Stimulated activated CD8-positive, alpha-beta memory T cell treated with anti-CD3 and anti-CD28 coated beads, Interleukin-7, amount 100 ng/mL, for 1 hour (primary cell): ENCODE measurements around the gene RFT1.

Experiments used
- DNase-seq, 2 donors: peaks; one replicate each; pipeline ENCODE4 v3.0.0-alpha.2; 2020; ENCODE audit warnings: low read depth in 2 of 2

Gene RFT1

DNA sequence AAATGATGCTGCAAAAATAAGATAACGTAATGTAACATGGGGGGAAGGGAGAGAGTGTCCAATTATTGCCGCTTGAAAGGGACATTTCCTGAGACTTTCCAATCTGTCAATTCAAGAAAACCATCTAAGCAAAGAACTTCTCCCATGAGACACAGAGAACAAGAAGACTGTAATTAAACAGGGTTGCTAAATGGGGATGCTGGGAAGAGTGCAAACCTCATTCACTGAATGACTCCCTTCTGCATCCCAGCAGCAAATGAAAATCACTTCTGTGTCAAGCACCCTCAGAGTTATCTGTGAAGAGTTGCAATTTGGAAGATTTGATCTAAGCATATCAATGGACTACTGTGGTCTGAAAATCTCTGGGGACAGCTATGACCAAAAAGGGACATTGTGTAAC is 3.6 kb downstream of the RFT1 start:
- no peak for DNase-seq

DNA sequence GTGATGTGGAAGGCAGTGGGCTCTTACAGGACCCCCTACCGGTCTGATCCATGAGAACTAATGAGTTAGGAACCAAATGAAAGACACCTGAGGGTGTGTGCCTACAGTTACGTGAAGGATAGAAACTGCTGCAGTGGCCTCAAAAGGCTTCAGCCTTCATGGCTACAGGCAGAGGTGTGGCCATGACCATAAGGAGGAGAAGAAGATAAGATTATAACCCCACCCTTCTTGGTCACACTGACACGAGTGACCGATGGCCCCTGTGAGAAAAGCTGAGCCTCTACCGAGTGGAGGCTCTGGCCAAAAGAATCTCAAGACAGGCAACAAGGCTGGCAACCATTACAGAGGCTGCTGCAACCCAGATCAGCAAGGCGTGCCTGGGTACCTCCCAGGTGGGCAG is 6.3 kb downstream of the RFT1 start:
- no peak for DNase-seq

DNA sequence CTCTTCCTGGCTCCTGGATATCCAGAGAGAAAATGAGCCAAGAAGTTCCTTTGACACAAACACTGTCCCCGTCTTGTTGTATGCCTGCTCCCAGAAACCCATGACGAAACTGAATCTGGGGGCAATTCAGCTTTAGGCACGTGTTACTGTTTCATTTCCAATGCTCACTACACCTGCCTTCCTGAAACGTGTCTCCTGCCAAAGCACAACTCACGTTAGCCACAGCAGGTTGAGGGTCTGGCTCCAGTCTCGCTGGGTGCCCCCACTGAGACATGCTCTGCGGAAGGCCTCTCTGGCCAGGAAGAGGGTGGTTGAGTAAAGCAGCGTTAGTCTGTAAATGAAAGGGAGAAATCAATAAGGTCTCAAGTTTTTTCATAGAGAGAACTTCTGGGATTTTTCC is 6.7 kb downstream of the RFT1 start:
- no peak for DNase-seq

DNA sequence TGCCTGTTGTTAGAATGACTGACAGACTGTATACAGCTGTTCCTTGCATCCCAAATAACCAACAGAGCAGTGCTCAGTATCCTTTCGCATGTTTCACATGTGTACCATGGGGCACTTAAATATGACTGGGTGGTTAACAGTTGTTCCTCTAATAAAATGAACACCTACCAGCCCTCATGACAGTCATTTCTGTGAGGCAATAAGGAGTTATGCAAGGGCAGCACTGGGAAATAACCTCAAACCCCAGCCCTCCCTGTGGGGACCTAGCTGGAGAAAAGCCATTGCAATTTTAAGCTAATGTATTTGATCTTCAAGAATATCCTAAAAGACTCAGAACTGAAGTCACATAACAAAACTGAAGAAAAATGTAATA is 7.3 kb downstream of the RFT1 start:
- DNase-seq = no peak

DNA sequence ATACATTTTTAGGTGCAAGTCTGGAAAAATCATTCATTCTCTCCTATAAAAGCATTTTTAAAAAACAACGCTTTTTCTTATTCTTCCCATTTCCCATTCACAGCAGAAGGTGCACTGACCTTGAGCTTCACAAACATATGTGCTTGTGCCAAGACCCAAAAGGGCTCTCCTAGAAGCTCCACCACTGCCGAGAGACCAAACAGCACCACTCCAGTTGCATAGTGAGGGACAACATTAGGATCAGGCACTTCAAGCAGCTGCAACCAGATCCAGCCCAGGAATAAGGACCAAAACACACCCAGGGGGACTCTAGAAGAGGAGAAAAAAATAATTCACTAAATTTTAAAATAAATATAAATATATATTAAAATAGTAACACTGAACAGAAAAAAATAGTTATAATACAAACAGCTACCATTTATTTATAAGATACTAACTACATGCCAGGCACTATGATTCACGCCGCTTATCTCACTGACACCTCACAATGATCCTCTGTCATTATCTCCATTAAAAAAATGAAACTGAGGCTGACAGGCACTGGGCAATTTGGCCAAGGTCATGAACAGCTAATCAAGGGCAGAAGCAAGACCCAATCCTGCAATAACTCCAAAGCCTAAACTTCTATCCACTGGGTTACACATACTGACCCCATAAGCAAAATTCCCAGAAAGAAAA is 7.8 kb downstream of the RFT1 start:
- no peak for DNase-seq

DNA sequence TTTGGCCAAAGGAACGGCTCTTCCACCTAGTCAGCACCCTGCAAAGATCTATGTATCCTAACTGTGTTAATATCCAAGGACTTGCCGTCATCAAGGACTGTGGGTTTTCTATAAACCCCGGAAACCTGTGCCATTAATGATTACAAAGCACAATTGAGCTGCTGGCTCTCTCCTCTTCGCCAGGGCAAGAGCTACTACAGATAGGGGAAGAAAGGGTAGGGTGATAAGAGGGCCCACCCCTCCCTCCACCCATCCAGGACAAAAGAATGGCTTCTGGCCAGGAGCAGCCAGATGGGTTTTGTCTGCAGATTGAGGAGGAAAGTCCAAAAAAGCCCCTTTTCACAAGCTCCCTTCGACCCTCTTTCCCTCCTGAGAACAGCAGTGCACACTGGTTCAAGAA is 9.9 kb downstream of the RFT1 start:
- DNase-seq = no peak

DNA sequence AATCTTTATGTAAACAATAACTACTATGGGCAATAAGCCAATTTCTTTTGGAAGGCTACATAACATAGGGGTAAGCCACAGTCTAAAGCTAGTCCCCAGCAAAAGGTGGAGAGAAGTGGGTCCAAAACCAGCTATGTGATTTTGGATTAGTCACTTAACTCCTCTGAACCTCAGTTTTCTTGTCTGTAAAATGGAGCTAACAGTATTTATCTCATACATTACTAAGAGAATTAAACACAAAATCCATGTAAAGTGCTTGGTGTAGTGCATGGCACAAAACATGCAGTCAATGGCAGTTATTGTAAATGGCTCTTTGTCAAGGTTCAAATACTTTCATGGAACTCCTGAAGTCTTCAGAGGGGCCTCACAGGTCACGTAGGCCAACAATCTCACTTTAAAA is 13.3 kb downstream of the RFT1 start:
- no peak for DNase-seq

DNA sequence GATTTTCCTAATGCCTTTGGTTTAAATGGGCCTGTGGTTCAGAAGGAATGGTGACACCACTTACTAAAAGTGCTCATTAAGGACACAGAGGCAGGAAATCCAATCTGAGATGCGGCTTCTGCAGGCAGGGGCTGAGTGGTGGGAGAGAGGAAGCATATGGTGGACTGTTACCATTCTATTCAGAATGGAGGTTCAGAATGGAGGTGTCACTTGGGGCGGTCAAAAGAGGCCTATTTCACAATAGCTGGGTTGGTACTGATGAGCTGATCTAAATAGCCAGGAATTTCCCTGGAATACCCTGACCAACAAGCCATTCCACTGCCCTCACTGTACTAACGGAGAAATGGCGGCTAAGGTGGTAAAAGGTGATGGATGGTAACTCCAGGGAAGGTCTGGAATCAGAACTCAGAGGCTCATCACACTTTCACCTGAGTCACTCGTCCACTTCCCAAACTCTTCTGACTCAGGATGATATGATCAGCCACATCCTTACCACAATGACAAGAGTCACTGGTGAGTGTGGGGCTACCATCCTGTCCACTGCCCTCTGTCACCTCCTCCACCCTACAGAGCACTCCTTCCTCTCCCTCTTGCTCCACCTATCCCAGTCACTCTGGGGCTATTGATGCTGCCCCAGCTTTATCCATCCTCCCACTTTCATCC is 15.7 kb downstream of the RFT1 start:
- no peak for DNase-seq

DNA sequence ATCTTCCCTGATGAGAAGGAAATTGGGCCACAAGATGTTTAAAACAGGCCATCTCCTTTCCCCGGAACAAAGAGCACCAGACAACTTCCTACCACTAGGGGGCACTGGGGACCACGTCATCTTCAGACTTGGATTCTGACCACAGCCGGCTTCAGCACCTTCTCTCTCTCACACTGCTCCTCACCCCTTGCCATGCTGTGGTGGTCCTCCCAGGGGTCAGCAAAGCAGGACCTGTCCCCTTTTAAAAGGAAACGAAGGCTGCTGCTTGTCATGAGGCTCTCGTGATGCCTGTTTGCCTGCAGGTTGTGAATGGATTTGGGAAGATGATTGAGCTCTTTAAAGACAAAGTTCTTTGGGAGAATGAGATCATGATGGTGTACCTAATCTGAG is 16.2 kb downstream of the RFT1 start:
- DNase-seq = peak; percentile 58 to 71

DNA sequence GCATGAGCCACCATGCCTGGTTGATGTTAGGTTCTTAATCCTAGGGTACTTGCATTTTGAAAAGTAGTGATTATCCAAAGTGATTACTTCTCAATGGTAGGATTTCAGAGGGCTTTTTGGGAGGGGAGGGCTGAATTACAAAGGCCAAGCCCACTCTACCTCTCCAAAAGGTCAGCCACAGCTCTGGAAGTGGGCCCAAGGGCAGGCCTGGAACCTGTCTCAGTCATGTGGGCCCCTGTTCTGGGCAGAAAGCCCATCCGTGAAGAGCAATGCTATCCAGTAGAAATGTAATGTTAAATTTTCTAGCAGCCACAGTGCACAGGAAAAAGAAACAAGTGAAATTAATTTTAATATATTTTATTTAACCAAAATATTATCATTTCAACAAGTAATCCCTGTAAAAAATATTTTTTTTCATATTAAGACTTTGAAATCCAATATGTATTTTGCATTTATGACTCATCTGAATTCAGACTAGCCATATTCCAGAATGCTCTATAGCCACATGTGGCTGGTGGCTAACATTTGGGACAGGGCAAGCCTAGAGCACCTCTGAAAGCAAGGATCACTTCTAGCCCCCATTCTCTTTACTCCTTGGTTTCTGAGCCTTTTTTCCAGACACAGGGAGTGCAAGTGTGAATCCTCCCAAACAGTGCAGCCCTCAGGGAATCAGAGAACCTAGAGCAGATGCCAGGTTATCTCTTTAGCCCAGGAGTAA is 16.8 kb downstream of the RFT1 start:
- DNase-seq = no peak

DNA sequence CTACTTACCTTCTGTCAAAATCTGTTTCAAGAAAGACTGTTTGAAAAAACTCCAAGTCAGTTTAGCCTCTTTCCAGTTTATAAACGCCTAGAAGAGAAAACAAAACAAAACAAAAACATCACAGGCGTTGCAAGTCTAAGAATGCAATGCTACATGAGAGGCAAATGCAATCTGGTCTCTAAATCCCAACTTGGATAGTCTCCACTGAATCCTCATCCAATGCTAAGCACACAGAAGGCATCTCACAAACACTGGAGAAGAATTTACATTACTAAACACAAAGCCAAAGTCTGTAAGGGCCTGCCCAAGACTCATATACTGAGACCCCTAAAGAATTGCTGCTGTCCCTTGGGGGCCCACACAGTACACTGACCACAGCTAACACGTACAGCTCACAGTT is 18.4 kb downstream of the RFT1 start:
- DNase-seq = no peak

DNA sequence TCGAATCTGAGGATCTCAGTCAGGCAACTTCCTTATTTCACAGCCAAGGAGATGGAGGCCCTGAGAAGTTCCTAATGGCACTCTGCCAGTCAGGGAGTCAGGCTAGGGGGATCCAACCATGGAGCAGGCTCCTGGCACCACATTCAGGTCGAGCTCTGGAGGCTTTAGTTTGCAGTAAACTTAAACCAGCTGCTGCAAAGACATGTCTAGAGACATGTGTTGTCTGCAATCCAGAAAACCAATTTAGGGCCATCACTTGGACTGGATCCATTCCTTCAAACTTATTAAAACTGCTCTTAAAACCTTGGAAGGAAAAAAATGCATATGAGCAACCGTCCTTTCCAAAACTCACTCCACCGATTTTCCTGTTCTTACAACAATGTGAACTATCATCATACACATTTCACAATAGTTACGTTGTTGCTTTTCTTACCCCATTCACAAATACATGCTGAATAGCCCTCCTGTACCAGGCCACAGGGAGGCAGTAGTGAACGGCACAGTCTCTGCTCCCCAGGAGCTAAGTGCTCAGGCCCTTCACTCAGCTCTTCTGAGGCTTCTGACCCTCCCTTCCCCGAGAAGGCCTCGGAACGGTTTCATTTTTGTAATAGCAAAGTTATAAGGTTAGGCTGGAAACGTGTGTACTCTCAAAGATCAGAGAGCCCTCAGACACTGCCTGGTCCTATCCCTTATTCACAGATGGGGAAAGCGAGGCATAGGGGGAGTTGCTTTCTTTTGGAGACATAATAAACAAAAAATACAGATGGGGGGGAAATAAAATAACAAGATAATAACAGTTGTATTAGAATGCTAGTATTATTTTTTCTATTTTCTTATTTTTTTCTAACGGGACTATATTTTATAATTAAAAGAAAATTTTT is 20.1 kb downstream of the RFT1 start:
- DNase-seq = no peak

DNA sequence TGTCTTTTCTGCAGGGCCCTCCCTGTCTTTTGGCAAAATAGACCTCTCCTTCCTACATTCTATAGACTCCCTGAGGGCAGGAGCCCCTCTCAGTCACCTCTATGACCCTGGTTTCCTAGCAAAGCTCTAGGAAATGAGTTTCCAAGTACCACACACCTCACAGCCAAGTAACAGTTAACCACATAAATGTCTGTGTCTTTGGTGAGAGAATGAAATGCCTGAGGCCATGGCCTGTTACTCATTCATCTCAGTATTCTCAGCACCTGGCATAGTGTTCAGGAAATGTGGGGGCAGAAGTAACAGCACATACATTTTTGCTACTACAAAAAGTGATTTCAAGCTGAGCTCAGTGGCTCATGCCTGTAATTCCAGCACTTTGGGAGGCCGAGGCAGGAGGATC is 21.0 kb downstream of the RFT1 start:
- no peak for DNase-seq

DNA sequence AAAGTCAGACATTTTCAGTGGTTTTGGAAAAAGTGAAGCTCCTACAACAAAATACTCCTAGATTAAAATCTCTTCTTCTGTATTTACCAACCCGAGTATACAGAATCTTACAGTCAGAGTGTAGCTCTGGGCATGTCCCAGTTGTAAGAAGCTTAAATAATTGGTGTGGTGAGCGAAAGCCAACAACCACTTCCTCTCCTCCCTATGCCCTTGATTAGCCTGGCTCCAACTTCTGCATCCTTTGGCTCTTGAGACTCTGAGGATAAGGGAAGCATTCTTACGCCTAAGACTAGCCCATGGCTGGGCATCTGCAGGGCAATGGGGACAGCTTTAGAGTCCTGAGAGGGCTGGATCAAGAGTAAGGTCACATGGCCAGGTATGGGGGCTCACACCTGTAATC is 25.5 kb downstream of the RFT1 start:
- no peak for DNase-seq

DNA sequence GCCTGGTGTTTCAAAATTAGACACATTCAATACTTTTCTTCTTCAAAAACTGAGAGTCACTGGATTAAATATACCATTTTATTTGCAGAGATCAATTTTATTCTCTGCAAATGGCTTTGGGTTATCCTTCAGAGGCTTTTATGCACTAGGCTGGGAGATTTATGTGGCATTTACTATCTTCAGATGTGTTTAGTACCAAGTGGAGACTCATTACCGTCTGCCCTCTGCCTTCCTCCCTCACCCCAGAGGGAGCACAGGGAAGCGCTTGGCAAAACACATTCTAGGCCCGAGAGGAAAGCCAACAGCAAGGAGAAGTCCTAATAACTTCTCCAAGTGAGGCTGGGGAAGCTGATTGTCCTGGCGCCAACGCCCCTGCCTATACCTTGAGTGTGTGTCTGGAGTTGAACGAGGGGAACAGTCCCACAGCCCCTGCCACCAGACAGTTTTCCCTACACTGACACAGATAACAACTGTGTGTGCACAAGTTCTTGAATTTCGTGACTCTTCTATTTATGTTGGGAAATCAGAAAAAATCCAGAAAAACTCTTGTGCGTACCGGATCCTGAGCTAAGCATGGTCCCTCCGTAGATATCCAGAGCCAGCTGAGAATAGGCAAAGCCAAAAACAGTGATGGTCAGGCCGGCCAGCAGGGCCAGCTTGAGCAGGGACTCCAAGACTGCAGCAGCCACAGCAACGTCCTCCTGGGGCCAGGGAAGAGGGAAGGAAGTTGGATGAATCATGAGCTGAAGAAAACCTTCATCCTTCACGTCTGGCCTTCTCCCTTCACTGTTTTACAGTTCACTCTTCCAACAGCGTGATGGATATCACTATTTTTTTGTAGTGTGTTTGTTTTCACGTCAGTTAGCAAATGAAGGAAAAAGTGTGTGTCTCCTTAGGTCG is 26.6 kb downstream of the RFT1 start:
- no peak for DNase-seq

DNA sequence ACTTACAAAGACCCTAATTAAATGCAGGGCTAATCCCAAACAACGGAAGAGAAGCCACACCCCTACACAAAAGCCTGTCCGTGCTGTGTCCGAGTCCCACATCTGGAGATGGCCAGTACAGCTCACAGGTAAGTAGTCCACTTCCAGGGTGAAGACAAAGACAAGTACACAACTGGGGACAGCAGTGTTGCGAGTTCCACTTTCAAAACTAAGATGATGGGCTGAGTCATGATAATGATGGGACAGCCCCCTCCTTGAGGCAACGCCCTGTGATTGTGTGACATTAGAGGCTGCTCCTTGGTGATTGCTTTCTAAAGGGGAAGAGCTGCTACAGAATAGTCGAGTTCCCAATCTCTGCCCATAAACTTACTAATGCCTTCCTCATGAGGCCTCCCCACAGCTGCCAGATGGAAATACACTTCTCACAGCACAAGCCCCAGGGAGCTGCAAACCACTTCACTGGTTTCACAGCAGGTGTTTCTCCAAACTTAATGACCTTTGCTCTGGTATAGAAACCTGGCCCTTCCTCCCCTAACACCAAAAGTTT is 27.6 kb downstream of the RFT1 start:
- no peak for DNase-seq

DNA sequence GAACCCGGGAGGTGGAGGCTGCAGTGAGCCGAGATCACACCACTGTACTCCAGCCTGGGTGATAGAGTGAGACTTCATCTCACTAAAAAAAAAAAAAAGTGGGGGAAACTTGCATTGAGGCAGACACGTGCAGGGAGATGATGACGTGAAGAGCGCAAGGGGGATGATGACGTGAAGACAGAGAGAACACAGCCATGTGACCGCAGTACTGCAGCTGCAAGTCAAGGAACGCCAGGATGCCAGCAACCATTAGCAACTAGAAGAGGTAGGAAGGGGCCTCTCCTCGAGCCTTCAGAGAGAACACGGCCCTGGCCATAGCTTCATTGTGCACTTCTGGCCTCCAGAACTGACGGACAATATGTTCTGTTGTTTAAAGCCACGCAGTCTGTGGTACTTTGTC is 28.3 kb downstream of the RFT1 start:
- no peak for DNase-seq

DNA sequence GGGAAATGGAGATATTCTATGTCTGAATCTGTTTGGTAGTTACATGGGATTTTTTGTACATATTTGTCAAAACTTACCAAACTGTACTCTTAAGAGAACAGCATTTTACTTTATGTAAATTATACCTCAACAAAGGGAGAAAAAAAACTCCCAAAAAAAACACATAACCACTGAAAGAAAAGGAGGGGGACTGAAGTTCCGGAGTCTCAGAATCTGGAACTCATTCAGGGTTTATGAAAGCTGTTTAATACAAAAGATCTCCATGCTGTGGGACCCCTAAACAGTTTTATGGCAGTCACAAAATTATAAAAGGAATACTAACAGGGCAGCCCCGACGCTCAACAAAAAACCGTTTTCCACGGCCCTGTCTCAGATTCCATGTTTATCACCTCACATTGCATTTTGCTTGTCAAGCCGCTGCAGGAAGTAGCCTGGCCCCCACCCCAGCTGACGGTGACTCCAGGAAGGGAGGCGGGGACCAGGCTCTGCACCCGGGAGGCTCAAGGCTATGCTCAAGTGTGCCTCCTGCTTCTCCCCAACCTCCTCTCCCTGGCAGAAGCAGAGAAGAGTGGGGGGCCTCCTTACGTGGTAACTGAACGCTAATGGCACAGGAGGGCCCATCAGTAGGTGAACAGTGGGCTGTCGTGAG is 29.3 kb downstream of the RFT1 start:
- DNase-seq = no peak

DNA sequence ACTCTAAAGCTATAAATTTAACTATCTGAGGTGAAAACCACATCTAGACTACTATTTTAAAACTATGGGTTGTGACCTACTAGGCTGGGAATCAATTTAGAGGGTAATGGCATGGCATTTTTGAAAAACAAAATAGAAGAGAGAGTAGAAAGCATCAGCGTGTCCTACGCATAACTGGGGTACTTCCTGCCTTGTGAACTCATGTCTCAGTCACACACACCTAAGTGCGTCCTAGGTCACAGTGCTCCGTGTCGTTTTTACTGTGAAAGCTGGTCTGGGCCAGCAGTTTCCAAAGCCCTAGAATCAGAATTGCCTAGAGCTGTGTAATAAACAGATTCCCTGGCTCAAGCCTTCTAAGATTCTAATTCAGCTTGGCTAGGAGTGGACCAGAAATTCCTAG is 32.3 kb downstream of the RFT1 start:
- DNase-seq = no peak

DNA sequence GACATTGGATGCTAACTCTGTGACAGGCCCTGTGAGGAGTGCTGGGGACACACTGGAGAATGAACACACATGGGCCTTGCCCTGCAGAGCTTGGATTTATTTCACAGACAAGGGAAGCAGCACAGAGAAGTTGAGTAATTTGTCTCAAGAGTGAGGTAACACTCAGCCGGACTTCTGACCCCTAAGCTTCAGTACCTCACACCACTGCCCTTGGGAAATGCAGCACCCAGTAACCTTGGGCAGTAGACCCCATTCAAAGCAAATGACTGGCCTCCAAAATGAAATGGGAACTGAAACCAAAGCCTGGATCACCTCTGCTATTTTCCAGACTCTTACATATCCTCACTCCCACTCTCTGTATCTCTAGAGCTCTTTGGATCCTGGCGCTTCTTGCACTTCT is 37.3 kb downstream of the RFT1 start:
- DNase-seq = no peak

DNA sequence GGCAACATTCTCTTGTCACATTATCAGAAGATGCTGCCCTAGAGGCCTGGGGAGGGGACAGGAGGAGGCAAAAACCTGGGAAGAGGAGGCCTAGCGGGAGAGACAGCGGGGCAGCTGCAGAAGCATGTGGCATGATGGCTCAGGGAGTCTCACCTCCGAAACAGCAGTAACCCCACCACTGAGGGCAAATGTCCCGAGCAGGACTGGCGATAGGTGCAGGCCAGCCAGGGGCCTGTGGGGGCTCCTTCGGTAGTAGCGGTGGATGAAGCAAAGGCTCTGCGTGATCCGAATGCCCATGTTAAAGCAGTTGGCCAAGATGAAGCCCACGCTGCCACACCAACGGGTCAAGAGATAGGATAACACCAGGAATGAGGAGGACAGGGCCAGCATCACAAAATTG is 38.0 kb downstream of the RFT1 start:
- no peak for DNase-seq
